NCI-H774 (cell line): Measurements from ENCODE around the gene CLSTN2.

Source experiments
- DNase-seq: peaks from one replicate; lab custom pipeline; 2025; lab: John Stamatoyannopoulos, UW

CLSTN2 gene

DNA sequence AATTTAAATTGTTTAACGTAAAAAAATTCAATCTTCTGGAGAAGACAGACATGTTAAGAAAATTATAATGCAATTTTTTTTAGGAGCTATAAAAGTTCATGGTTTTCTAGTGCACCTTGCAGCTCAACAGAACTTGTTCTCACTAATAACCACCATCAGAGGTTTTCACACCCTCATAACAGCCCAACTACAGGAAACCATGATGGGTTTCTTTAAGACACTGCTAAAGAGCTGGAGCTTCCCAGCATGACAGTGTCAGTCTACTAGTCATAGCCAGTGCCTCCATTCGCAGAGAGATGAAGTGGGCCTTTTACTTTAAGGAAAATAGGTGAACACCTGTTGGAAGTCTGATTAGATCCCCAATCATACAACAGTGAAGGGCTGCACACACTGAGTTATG lies 518.8 kb downstream of the CLSTN2 start:
- DNase-seq: no peak

DNA sequence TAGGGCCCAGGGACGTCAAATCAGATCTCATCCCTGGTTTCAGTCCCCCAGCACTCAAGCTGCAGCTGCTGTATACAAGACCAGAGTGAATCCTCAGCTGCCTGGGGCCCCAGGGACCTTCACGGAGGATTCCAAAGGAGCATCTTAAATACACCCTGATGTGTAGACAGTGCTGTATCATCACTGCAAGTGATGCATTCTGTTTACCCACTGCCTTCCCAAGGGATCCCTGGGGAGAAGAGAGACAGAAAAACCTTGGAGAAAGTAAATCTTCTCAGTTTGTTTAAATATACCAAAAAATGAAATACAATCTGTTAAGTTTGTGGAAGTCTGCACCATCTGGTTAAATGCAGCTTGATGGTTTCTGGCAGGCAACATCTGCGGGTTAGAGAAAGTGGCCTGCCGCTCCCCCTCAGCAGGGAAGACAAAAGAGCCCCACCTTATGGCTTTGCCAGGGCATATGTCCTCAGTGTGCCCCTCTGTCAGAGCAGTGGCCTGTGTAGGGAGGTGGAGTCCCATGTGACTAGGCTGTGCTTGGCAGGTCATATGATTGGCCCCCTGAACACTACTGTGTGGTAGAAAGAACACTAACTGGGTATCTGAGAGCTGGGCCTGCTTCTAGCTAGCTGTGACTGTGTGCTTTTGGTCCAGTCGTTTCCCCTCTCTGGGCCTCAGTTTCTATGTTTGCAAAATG lies 520.7 kb downstream of the CLSTN2 start:
- no peak for DNase-seq

DNA sequence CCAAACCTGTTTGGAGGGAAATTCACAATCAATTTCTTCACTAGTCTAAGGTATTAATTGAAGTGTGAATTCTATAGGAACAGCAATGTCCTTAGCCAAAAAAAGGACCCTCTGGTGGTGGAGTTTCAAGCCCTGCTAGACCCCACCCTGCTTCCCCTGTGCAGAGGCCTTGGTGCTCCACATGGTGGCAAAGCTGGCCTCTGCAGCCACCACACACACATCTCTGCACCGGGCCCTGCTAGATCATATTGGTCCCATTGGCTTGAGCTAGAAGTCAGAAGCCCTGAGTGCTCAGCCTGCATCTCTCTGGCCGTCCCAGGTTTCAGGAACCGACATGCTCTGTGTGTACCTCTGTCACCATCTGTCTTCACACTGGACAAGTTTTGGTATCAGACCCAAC lies 522.0 kb downstream of the CLSTN2 start:
- DNase-seq: no peak

DNA sequence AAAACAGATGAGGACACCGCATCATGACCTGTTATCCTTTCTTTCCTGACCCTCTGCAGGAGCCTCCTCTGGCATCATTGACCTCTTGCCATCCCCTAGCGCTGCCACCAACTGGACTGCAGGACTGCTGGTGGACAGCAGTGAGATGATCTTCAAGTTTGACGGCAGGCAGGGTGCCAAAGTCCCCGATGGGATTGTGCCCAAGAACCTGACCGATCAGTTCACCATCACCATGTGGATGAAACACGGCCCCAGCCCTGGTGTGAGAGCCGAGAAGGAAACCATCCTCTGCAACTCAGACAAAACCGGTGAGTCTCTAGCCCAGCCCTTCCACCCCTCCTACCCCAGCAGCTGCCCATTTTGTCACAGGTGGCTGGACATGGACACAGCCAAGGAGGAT lies 524.5 kb downstream of the CLSTN2 start:
- no peak for DNase-seq

DNA sequence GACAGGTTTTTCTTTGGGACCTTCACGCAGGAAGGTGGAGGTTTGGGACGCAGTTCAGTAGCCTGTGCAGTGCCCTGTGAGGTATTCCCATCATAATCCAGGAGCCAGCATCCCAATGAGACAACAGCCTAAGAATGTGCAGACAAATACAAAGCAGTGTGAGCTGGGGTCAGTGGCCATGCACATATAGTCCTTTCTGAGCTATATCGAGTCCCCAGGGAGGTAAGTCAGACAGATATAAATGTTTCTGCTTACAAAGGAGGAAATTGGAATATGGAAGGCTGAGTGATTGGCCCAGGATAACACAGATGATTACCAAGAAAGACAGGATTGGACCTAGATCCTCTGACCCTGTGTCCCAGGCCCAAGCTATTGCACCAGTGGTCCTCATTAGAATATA lies 526.3 kb downstream of the CLSTN2 start:
- no peak for DNase-seq

DNA sequence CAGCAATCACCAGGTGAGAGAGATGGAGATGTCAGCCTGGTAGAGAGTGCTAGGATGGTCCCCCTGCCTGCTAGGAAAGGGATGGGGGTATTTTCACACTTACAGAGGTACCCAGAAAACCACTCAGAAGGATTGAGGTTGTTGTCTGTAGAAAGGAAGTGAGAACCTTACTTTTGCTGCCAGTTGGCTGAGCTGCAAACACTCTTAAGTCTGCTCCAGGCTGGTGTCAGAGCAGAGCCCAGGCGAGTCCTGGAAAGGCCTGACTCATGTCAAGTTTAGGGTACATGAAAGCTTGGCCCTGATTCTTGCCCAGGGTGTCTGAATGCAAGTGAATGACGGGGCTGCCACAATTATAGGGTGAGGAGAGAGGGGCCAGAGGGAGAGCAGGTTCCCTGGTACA lies 528.4 kb downstream of the CLSTN2 start:
- DNase-seq: no peak

DNA sequence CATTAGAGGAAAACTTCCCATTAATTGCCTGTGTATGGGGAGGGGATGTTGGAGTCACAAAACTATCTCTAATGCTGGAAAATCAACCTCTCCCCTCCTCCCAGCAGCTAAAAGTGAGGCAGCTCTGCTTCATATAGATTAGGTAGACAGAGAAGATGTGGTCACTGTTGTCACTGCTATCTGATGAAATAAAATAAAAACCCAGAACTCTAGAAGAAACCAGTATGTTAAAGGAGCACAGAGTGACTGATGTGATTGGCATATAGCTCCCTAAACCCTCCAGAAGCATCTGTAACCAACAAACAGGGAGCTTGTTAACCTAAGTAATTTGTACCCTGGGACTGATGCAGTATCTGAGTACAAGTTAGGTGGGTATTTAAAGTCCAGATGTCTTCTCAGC lies 531.0 kb downstream of the CLSTN2 start:
- DNase-seq: no peak

DNA sequence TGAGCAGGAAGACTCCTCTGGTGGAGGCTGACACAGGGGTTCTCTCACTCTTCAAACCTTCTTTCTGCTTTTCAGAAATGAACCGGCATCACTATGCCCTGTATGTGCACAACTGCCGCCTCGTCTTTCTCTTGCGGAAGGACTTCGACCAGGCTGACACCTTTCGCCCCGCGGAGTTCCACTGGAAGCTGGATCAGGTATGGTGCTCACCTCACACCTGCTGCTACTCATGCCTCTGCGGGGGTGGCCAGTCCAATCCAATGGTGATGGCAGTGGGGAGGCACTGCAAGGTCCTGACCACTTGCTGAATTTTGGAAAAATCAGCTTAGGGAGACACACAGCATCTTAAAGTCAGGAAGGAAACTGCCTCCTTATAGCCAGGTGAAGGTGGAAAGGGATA lies 531.5 kb downstream of the CLSTN2 start:
- no peak for DNase-seq

DNA sequence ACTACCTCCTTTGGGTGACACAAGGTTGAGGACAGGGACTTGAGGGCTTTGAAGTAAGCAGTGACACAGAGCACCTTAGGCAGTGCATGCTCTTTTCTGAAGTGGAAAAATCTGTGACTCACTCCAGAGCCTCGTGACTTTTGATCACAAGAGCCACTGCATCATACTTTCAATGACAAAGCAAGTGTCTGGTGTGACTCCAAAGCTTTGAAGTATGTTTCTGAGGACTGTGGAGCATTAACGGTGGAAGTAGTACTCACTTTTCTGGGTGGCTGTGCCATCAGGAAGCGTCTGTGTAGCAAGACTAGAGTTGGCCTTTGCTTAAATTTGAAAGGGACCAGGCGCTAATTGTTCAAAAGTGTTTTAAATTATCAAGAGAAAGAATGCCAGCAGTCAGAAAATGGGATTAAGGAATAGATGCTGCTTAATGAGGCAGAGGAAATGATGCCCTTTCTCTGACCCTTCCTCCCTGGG lies 532.2 kb downstream of the CLSTN2 start:
- no peak for DNase-seq

DNA sequence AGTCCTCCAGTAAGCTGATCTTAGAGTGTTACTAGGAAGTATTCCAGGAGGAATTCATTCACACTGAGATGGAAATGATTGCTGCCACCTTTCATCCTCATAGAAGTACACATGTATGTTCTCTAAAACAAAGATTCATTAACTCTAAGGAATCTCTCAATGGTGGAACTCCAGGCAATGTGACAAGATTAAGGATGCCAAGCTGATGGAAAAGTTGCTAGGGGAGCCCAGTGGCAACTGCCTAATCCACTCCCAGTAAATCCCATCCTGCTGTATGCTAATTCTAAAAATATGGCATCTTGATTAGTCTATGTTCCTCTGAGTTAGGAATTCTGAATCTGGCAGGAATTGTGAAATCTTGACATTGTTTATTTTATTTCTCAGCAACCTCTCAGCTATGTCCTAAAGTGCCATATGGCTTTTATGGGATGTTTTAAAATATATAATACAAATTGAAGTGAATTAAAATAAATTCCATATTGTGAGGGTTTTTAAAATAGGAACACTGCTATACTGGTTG lies 532.9 kb downstream of the CLSTN2 start:
- DNase-seq: no peak

DNA sequence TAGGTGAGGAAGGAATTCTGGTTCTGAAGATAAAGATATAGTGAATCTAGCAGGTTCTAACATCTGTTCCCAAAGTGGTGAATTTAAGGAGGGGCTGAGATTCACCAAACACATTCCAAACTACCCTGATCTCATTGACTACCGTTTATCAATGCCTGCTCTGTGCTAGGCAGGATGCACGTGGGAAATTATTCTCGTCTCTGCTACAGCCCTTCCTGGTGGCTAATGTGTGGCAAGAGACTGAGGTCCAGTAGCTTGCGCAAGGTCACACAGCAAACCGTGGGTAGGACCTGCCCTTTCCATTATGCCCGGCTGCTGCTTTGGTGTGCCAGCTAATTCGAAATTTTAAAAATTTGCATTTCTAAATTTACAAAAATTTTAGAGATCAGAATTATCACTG lies 533.4 kb downstream of the CLSTN2 start:
- DNase-seq: no peak

DNA sequence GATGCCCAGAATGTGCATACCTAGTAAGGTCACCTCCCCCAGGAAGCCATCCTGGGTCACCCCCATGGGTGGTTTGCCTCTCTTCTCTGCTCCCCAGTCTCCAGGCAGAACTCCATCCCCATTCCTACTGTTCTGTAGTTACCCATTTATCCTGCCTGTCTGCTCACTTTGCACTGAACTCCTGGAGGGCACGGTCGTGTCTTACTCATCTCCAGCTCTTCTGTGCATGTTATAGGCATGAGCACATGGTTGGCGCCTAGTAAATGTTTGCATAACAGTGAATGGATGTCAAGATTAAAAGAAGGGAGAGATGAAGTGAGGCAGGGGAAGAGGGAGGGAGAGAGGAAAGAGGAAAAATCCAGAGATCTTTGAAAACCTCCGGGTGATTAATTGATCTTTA lies 534.5 kb downstream of the CLSTN2 start:
- DNase-seq: no peak

DNA sequence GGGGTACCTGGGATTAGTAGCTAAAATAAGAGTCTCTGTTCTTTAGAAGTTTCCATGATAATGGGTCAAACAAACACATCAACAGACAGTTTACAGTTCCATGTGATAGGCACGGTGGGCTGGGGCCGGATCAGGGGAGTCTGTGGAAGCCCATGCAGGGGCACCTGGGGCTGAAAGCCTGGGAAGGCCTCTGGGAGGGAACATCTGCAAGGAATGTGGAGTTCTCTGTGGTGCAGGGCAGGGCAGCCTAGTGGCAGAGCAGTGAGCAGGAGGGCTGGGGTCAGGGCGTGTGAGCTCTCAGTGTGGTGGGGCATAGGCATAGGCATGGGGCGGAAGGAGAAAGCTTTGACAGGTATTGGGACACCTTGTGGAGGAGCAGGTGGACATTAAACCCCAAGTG lies 535.2 kb downstream of the CLSTN2 start:
- no peak for DNase-seq

DNA sequence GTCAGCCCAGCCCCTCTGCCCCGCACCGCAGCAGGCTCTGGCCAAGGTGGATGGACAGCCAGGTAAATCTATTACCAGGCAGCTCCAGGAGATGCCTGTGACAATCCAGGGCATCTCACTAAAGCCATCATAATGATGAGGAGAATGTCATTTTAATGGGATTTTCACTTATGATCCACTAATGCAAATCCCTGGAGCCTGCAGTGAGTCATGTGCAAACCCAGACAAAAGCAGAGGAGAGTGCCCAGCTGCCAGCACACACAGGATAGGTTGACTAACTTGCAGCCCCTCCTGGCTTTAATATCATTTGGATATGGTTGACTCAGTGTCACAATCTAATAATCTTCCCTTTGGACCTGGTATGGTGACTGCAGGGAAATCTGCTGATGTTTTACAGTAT lies 536.0 kb downstream of the CLSTN2 start:
- no peak for DNase-seq

DNA sequence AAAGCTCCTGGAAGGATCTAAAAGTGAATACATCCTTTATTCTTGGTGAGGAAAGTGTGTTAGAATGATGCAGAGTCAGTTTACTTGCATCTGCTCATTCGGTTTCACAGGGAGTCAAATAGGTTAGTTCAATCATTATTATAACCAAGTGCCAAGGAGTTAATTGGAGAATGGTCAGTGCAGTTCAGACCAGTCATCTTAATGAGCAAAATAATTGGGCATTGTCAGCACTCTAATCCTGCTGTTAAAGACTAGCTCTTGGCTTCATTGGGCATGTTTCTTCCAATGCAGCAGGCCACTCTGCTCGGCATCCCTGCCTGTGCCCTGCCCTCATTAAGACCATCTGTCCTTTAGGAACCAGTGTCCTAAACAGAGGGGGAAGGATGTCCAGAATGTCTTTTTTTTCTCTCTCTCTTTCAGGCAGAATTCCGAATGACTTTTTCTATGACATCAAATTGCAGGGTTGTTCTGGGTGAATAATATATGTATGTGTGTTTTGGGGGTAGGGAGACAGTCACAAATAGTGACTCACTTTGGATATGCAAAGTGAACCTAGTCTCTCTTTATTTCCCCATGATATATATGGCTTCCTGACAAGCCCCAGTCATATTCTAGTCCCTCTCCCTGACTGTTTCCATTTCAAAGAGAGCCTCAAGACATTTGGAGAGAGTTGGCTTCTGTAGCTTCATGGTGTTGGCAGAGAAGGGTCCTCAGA lies 537.5 kb downstream of the CLSTN2 start:
- DNase-seq: no peak

DNA sequence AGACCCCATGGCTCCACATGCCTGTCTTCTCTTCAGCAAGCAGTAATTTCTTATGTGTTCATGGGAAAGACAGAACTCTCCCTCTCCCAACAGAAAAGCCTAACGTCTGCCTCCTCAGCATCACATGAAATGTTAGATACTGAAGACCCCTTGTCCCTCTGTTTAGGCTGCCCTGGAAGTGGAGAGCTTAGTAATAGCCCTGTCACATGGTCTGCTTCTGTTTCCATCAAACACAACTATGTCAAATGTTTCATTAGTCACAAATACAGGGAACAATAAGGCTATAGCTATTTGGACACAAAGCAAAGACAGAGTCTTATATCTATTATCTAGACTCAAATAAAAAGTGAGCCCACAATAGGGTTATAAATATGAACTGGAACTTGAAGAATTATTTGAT lies 552.6 kb downstream of the CLSTN2 start:
- DNase-seq: no peak

DNA sequence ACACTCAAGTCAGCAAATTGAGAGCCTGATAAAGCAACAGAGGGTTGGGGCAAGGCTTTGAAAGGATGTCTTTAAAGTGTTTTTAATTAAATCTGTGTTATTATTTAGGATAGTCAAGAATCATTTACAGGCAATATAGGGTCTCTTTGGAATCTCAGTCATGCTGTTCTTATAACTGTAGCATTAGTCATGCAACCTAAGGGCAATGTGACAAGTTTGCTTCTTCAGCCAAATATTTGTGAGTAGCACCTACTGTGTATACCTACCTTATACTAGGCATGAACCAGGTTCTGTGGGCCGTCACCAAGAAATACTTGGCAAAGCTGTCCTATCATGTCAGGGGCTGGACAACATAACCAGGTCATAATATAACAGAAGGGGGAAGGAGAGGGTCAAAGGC lies 558.3 kb downstream of the CLSTN2 start:
- no peak for DNase-seq

DNA sequence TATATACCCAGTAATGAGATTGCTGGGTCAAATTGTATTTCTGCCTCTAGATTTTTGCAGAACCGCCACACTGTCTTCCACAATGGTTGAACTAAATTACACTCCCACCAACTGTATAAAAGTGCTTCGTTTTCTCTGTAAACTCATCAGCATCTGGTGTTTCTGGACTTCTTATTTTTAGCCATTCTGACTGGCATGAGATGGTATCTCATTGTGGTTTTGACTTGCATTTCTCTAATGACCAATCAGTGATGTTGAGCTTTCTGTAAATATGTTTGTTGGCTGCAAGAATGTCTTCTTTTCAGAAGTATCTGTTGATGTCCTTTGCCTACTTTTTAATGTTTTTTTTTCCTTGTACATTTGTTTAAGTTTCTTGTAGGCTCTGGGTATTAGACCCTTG lies 560.0 kb downstream of the CLSTN2 start:
- DNase-seq: no peak

DNA sequence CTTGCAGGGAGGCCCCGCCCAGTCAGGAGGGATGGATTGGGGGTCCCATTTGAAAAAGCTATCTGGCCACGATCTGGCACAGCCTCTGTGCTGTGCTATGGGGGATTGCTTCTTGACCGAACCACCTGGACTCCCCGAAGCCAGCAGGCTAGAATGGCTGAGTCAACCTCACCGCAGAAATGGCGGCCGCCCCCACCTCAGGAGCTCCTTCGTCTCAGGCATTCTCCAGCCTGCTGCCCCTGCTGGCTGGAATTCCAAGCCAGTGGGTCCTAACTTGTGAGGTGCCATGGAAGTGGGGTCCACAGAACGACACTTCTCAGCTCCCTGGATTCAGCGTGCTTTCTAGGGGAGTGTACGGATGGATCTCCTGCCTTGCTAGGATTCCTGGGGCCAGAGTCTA lies 562.3 kb downstream of the CLSTN2 start:
- DNase-seq: no peak

DNA sequence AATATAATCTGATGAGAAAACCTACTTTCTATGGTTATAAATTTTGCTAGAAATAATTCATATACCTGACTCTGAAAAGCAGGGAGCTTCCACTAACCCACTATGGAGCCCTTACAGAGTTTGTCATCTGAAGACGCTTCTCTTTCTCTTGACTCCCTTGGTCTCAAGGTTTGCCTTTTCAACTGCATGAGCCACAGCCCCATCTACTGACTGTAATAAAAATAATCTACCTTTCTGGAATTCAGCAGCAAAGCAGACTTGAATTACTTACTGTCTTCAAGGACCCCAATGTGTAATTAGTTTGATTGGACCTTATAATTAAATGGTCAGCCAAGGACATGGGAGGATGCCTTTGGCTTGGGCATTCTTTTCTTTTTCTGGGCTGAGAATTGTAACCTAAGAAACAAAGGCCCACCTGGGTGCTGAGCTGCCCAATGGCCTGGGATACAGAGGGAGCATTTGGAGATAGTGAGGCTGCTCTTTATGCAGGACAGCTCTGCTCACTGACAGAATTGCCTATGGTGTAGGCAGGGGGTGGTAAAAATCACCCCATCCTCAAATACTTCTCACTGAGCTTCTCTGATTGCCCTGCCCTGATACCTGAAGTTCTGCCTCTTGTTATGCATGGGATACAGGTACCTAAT lies 564.3 kb downstream of the CLSTN2 start:
- no peak for DNase-seq

DNA sequence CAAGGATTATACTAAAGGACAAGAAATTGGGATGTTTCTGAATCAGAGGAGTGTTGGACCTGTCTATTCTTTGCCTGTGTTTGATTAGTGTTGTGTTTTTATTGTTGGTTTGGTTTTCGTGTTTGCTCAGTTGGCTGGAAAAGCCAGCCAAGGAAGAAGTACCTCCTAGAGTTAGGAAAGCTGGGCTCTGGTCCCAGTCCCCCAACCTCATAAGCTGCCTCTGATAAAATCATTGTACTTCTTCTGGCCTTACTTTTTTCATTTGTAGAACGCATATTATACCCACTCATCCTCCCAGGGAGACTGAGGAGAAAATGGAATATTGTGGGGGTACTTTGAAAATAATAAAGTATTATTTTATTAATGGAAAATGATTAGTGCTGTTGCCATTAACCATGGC lies 565.5 kb downstream of the CLSTN2 start:
- no peak for DNase-seq

DNA sequence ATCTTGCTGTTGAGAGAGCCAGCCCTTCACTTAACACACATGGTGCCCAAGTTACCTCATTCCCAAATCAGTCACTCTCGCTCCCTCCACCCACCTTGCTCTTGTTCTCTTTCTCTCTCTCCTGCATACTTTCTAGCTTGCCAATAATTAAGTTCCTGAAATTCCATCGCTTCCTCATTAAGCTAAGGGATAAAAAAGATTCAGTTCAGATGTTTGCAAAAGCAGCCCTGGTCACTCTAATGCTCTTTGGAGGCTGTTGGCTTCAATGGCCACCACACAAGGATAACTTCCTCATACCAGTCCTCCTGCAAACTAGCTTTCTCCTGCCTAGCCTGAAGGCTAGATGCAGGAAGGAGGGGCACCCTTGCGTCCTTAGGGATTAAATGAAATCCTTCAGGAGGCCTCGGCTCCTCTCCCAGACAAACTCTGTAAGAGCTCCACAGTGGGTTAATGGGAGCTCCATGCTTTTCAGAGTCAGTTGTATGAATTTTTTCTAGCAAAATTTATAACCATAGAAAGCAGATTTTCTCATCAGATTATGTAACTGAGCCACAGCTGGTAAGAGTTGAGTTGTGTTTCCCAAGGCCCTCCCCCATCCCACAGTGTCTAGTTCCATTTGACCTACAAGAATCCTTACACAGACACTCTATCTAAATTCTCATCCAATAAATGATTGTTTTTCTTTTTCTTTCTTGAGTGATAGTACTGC lies 566.2 kb downstream of the CLSTN2 start:
- no peak for DNase-seq
